ENCODE results near the gene ZNF462. TPM values are rescaled to one million over a fixed set of nuclear protein-coding genes. Genes with fewer than 3 reads are reported as not detected.

ZNF462 gene
- total and polyA plus RNA-seq, 11 donors: 5.3 to 51.3 (median 30.9) TPM

DNA sequence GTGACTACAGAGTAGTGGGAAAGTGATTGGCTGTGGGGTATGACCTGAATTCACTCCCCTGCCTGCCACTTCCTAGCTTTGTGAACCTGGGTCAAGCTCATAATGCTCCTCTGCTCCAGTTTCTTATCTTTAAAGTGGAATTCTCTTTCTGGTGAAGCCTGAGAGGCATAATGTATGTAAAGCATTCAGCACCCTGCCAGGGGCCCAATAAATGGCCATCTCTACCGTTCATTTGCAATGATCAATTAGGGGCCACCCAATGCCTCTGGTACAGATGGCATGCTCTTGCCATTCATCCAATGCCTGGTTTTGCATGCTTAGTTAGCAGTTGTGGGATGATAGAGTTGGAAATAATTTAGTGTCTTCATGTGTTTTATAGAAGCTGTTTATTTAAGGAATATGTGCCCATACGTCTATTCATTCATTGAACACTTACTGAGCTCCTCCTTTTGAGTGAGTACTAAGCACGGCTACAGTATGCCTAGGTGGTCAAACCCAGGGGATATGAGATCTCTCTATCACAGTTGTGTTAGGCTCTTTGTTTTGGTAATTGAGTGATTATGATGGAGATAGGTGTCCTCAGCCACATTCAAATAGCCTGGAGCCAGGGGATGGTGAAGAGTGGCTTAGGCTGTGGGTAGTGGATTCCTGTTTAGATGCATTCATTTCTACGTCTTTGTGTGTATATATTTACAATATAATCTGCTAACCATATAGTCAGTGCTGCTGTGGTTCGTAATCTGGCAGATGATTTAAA lies 15.3 kb downstream of the ZNF462 start:
- peak overlapping the region; percentile 11 to 78 (median 69) for H3K27ac ChIP-seq
- H3K4me3 ChIP-seq: no peak overlapping the region
- H3K9me3 ChIP-seq: no peaks in the 10 kb centered on the region
- H3K4me1 ChIP-seq: peaks cover 0 to 89% (median 57%) of the 10 kb centered on the region in 12 donors
- DNase-seq (no peak), ATAC-seq (peak in 1 of 4 donors; percentile 1)
- H3K27me3 ChIP-seq: no peaks in the 10 kb centered on the region
- H3K36me3 ChIP-seq: no peaks in the 10 kb centered on the region
- intact Hi-C loops (cut with DNase I): loop anchor here in 1 of 10 donors (5.0 kb wide), 1 partner anchor 44 kb away; no protein-coding TSS in a partner anchor
- TF ChIP-seq, protein P1, sequence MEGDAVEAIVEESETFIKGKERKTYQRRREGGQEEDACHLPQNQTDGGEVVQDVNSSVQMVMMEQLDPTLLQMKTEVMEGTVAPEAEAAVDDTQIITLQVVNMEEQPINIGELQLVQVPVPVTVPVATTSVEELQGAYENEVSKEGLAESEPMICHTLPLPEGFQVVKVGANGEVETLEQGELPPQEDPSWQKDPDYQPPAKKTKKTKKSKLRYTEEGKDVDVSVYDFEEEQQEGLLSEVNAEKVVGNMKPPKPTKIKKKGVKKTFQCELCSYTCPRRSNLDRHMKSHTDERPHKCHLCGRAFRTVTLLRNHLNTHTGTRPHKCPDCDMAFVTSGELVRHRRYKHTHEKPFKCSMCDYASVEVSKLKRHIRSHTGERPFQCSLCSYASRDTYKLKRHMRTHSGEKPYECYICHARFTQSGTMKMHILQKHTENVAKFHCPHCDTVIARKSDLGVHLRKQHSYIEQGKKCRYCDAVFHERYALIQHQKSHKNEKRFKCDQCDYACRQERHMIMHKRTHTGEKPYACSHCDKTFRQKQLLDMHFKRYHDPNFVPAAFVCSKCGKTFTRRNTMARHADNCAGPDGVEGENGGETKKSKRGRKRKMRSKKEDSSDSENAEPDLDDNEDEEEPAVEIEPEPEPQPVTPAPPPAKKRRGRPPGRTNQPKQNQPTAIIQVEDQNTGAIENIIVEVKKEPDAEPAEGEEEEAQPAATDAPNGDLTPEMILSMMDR (IDR thresholded peaks at IDR 0.05): no peak
- TF ChIP-seq POLR2A (IDR thresholded peaks at IDR 0.05): no peak
- 59 to 69% (median 66%) methylated on average over 5 of the region's 5 CpGs for WGBS, 4 donors

DNA sequence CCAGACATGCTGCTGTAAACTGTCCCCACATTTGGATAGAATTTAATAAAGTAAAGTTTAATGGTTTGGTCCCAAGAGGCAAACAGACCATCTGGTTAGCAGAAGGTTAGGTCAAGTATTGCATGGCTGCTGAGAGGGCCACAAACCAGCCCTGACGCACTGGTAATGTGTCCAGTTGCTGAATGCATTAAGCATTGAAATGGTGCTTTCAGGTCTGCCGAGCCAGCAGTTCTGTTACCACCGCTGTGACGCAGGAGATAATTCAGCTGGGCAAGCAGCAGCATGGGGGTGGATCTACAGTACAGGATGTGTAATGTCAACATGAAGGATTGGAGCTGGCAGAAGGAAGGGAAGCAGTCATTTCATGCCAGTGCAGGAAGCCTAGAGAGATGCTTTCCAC lies 16.0 kb downstream of the ZNF462 start:
- intact Hi-C loops (cut with DNase I): loop anchor here in 2 of 10 donors (1.0 to 5.0 kb wide), 2 partner anchors 42 to 43 kb away; no protein-coding TSS in a partner anchor
- no peaks in the 10 kb centered on the region for H3K27me3 ChIP-seq
- TF ChIP-seq, protein P1 (IDR thresholded peaks at IDR 0.05): no peak
- TF ChIP-seq POLR2A (IDR thresholded peaks at IDR 0.05): no peak
- 6 to 10% (median 8%) methylated on average over 4 of the region's 4 CpGs for WGBS, 4 donors
- no peak overlapping the region for H3K4me3 ChIP-seq
- peak overlapping the region; percentile 11 to 78 (median 69) for H3K27ac ChIP-seq
- ATAC-seq (peak; percentile 91 to 96 (median 94)), DNase-seq (peak; percentile 74 to 89 (median 80))
- no peaks in the 10 kb centered on the region for H3K9me3 ChIP-seq
- no peaks in the 10 kb centered on the region for H3K36me3 ChIP-seq
- H3K4me1 ChIP-seq: peaks cover 0 to 88% (median 58%) of the 10 kb centered on the region in 12 donors

DNA sequence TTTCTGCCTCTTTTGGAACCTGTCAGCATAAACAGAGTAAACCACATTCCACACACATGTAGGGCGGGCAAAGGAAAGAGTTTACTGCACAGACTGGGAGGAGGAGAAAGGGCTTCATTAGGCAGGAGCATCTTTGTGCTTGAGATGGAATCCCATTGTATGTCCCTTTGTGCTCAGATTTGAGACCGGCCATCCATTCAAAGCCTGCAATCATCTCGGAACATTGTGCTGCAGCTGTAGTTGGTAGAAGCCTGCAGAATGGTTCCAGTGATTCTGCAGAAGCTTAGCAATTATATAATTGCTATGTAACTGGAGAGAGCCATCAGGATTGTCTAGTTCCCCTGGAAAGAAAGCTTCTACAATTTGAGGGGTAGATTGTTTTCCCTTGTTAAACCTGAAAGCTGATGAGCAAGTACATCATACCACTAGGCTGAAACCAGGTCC lies 16.5 kb downstream of the ZNF462 start:
- Histone ChIP-seq H3K4me1 (peaks cover 0 to 88% (median 59%) of the 10 kb centered on the region in 12 donors), H3K9me3 (no peaks in the 10 kb centered on the region), H3K27ac (peak overlapping the region in 11 of 12 donors; percentile 11 to 78 (median 54)), H3K27me3 (no peaks in the 10 kb centered on the region), H3K36me3 (no peaks in the 10 kb centered on the region), H3K4me3 (no peak overlapping the region)
- DNase-seq (no peak), ATAC-seq (peak in 2 of 4 donors; percentile 2 to 3)
- intact Hi-C loops (cut with DNase I): loop anchor here in 2 of 10 donors (1.0 to 5.0 kb wide), 2 partner anchors 42 to 43 kb away; no protein-coding TSS in a partner anchor
- 82 to 88% (median 85%) methylated on average over 3 of the region's 3 CpGs for WGBS, 4 donors
- no peak for TF ChIP-seq POLR2A (IDR thresholded peaks at IDR 0.05)
- TF ChIP-seq, protein P1 (IDR thresholded peaks at IDR 0.05): no peak

DNA sequence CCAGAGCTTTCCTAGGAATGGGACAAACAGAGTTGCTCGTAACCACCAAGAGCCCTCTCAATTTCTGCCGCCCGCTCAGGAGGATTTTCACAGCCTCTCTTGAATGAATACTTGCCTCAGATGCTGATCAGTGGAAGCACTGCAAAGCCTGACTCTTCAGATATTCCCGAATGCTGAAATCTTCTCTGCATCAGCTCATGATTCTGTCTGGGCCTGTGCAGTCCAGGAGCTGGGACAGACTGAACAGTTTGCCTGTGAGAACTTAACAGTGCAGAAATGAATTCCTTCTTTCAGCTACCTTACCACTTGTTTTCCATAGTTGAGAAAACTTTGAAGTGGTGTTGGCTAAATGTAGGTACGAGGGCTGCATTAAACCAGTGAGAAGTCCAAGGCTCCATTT lies 17.1 kb downstream of the ZNF462 start:
- Histone ChIP-seq H3K27me3 (no peaks in the 10 kb centered on the region), H3K4me3 (no peak overlapping the region), H3K27ac (peak overlapping the region; percentile 14 to 78 (median 52)), H3K4me1 (peaks cover 0 to 85% (median 61%) of the 10 kb centered on the region in 12 donors), H3K9me3 (no peaks in the 10 kb centered on the region), H3K36me3 (no peaks in the 10 kb centered on the region)
- WGBS, 4 donors: 73 to 82% (median 80%) methylated on average over 5 of the region's 5 CpGs
- no peak for ATAC-seq
- TF ChIP-seq POLR2A (IDR thresholded peaks at IDR 0.05): no peak
- TF ChIP-seq, protein P1 (IDR thresholded peaks at IDR 0.05): no peak
- no peak for DNase-seq
- intact Hi-C loops (cut with DNase I): loop anchor here in 1 of 10 donors (5.0 kb wide), 1 partner anchor 87 kb away; no protein-coding TSS in a partner anchor
